ENCODE results near the gene PIGBOS1.

GRCh38 chr15:55318588-55319494 is at the start of gene PIGBOS1, which contains the start of gene PIGB:
- TF ChIP-seq, protein P1, sequence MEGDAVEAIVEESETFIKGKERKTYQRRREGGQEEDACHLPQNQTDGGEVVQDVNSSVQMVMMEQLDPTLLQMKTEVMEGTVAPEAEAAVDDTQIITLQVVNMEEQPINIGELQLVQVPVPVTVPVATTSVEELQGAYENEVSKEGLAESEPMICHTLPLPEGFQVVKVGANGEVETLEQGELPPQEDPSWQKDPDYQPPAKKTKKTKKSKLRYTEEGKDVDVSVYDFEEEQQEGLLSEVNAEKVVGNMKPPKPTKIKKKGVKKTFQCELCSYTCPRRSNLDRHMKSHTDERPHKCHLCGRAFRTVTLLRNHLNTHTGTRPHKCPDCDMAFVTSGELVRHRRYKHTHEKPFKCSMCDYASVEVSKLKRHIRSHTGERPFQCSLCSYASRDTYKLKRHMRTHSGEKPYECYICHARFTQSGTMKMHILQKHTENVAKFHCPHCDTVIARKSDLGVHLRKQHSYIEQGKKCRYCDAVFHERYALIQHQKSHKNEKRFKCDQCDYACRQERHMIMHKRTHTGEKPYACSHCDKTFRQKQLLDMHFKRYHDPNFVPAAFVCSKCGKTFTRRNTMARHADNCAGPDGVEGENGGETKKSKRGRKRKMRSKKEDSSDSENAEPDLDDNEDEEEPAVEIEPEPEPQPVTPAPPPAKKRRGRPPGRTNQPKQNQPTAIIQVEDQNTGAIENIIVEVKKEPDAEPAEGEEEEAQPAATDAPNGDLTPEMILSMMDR (IDR thresholded peaks at IDR 0.05; ENCODE audit: low read length), result no peak
- TF ChIP-seq EZH2 (IDR thresholded peaks at IDR 0.05; ENCODE audit: borderline replicate concordance, low read length), result no peak
